HG03066 (cell line): Measurements from ENCODE around the gene LRP6.
"Not testable (repeated sequence)": the region's sequence is repeated elsewhere in the genome, so short reads cannot be mapped to it uniquely, and the experiment has no call there.

Source experiments
- ATAC-seq: cut with Tn5 transposase; IDR thresholded peaks from one replicate; pipeline ENCODE4 v1.9.1; 2021; ENCODE audit warnings: low read depth; ENCODE audit not compliant: unreplicated experiment

LRP6 gene

GRCh38 chr12:12128670-12129069 lies 138.2 kb downstream of the LRP6 start:
- ATAC-seq: no peak

GRCh38 chr12:12127304-12127703 lies 139.5 kb downstream of the LRP6 start:
- ATAC-seq: no peak

GRCh38 chr12:12126551-12126950 lies 140.3 kb downstream of the LRP6 start:
- no peak for ATAC-seq

- no peak for ATAC-seq
Observed at GRCh38 chr12:12123036-12123604, 143.7 kb downstream of the LRP6 start.

- ATAC-seq: no peak
Observed at GRCh38 chr12:12121061-12121460, 145.8 kb downstream of the LRP6 start.

GRCh38 chr12:12116677-12117076 lies 150.2 kb downstream of the LRP6 start:
- no peak for ATAC-seq

GRCh38 chr12:12115514-12115913 lies 151.3 kb downstream of the LRP6 start:
- ATAC-seq: no peak

GRCh38 chr12:12110923-12111555 lies 155.8 kb downstream of the LRP6 start:
- ATAC-seq: not testable (repeated sequence)

- no peak for ATAC-seq
Observed at GRCh38 chr12:12108441-12109058, 158.3 kb downstream of the LRP6 start.

GRCh38 chr12:12107678-12108077 lies 159.2 kb downstream of the LRP6 start:
- no peak for ATAC-seq

- no peak for ATAC-seq
Observed at GRCh38 chr12:12099102-12099501, 167.7 kb downstream of the LRP6 start.

- ATAC-seq: no peak
Observed at GRCh38 chr12:12098691-12099015, 168.2 kb downstream of the LRP6 start.

GRCh38 chr12:12097891-12098690 lies 168.8 kb downstream of the LRP6 start:
- ATAC-seq: no peak

GRCh38 chr12:12095021-12095420 lies 171.8 kb downstream of the LRP6 start:
- ATAC-seq: no peak

- no peak for ATAC-seq
Observed at GRCh38 chr12:12094481-12094880, 172.4 kb downstream of the LRP6 start.

GRCh38 chr12:12091977-12092663 lies 174.7 kb downstream of the LRP6 start:
- no peak for ATAC-seq

- ATAC-seq: no peak
Observed at GRCh38 chr12:12091071-12091470, 175.8 kb downstream of the LRP6 start.

- ATAC-seq: no peak
Observed at GRCh38 chr12:12088761-12089160, 178.1 kb downstream of the LRP6 start.

- ATAC-seq: no peak
Observed at GRCh38 chr12:12088147-12088546, 178.7 kb downstream of the LRP6 start.

- no peak for ATAC-seq
Observed at GRCh38 chr12:12087693-12088034, 179.2 kb downstream of the LRP6 start.
